Measurements from ENCODE around the gene RFX3. TPM values are rescaled to one million over a fixed set of nuclear protein-coding genes. Genes with fewer than 3 reads are reported as not detected.

Gene RFX3
- total RNA-seq, 1 donor: 1.4 TPM

GRCh38 chr9:3247211-3247610 lies 278.6 kb downstream of the RFX3 start:
- no peaks in the 10 kb centered on the region for H3K4me1 ChIP-seq (ENCODE audit: insufficient read depth, low read length)
- H2AFZ ChIP-seq (ENCODE audit: low read length): no peak overlapping the region
- H3K4me2 ChIP-seq (ENCODE audit: insufficient read depth, low read length): no peak overlapping the region
- no peaks in the 10 kb centered on the region for H3K27me3 ChIP-seq (ENCODE audit: insufficient read depth, low read length)
- DNase-seq (ENCODE audit: insufficient read length, low spot score, missing footprints): no peak
- no peak overlapping the region for H3K4me3 ChIP-seq (ENCODE audit: insufficient read depth, low read length)
- TF ChIP-seq CTCF (IDR thresholded peaks at IDR 0.05; ENCODE audit: extremely low read depth, low read depth, low read length): no peak
- H4K20me1 ChIP-seq (ENCODE audit: insufficient read depth, low read length): no peaks in the 10 kb centered on the region
- no peak overlapping the region for H3K27ac ChIP-seq (ENCODE audit: low read depth, low read length)
- H3K9me3 ChIP-seq (ENCODE audit: low read depth, low read length): no peaks in the 10 kb centered on the region
- H3K36me3 ChIP-seq (ENCODE audit: insufficient read depth, low read length): no peaks in the 10 kb centered on the region
- H3K79me2 ChIP-seq (ENCODE audit: insufficient read depth, low read length): no peaks in the 10 kb centered on the region

- Histone ChIP-seq H4K20me1 (ENCODE audit: insufficient read depth, low read length) (no peaks in the 10 kb centered on the region), H3K27me3 (ENCODE audit: insufficient read depth, low read length) (no peaks in the 10 kb centered on the region), H2AFZ (ENCODE audit: low read length) (no peak overlapping the region), H3K4me3 (ENCODE audit: insufficient read depth, low read length) (no peak overlapping the region), H3K9me3 (ENCODE audit: low read depth, low read length) (no peaks in the 10 kb centered on the region), H3K4me2 (ENCODE audit: insufficient read depth, low read length) (no peak overlapping the region), H3K27ac (ENCODE audit: low read depth, low read length) (no peak overlapping the region), H3K79me2 (ENCODE audit: insufficient read depth, low read length) (no peaks in the 10 kb centered on the region), H3K4me1 (ENCODE audit: insufficient read depth, low read length) (peaks cover under 1% of the 10 kb centered on the region), H3K36me3 (ENCODE audit: insufficient read depth, low read length) (no peaks in the 10 kb centered on the region)
- no peak for TF ChIP-seq CTCF (IDR thresholded peaks at IDR 0.05; ENCODE audit: extremely low read depth, low read depth, low read length)
- no peak for DNase-seq (ENCODE audit: insufficient read length, low spot score, missing footprints)
These were observed 279.6 kb downstream of the RFX3 start for GRCh38 chr9:3246241-3246640.

DNA sequence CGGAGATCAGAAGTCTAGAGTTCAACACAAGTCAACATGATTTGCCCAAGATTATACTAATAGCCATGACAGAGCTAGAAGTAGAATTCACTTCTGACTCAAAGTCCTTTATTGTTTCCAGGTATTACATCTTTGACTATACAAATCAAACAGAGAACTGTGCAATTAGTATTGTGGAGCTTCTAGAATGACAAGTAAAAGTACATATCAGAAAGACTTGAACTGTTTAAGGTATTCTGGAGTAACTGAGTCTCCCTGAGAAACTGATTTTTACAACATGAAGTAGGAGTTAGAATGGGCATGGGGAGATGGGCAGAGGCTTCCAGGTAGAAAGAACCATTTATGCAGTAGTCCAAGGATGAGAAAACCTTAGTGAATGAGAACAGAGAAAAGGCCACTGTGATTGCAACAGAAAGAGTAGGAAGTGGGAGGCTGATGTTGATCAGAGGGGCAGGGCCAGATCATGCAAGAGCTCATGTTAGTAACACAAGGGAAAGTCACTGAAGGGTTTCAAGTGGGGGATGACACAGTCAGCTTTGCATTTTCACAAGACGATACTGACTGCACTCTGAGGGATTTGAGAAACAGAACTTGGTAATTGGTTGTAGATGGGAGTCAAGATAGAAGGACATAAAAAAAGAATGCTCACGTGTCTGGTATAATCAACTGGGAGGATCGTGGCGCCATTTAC lies 280.7 kb downstream of the RFX3 start:
- H3K4me2 ChIP-seq (ENCODE audit: insufficient read depth, low read length): no peak overlapping the region
- no peaks in the 10 kb centered on the region for H3K9me3 ChIP-seq (ENCODE audit: low read depth, low read length)
- H3K27ac ChIP-seq (ENCODE audit: low read depth, low read length): no peak overlapping the region
- no peaks in the 10 kb centered on the region for H3K36me3 ChIP-seq (ENCODE audit: insufficient read depth, low read length)
- peaks cover 5% of the 10 kb centered on the region for H3K4me1 ChIP-seq (ENCODE audit: insufficient read depth, low read length)
- no peaks in the 10 kb centered on the region for H3K27me3 ChIP-seq (ENCODE audit: insufficient read depth, low read length)
- DNase-seq (ENCODE audit: insufficient read length, low spot score, missing footprints): no peak
- H2AFZ ChIP-seq (ENCODE audit: low read length): no peak overlapping the region
- H4K20me1 ChIP-seq (ENCODE audit: insufficient read depth, low read length): no peaks in the 10 kb centered on the region
- no peak for TF ChIP-seq CTCF (IDR thresholded peaks at IDR 0.05; ENCODE audit: extremely low read depth, low read depth, low read length)
- no peak overlapping the region for H3K4me3 ChIP-seq (ENCODE audit: insufficient read depth, low read length)
- no peaks in the 10 kb centered on the region for H3K79me2 ChIP-seq (ENCODE audit: insufficient read depth, low read length)

DNA sequence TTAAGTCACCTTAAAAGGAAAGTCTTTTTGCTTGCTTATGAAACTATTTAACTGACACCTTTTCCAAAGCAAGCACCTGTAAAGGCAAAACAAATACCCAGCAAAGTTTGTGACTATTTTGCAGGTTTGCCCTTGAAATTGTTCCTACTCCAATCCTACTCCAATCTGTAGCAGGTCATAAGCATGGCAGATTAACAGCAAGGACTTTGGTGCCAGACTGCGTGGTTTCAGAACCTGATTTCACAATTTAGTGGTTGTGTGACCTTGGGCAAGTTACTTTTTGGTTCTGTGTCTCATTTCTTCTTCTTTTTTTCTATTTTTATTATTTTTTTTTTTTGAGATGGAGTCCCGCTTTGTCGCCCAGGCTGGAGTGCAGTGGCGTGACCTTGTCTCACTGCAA lies 282.1 kb downstream of the RFX3 start:
- DNase-seq (ENCODE audit: insufficient read length, low spot score, missing footprints): no peak
- Histone ChIP-seq H3K4me3 (ENCODE audit: insufficient read depth, low read length) (no peak overlapping the region), H3K36me3 (ENCODE audit: insufficient read depth, low read length) (no peaks in the 10 kb centered on the region), H2AFZ (ENCODE audit: low read length) (no peak overlapping the region), H3K27me3 (ENCODE audit: insufficient read depth, low read length) (no peaks in the 10 kb centered on the region), H3K9me3 (ENCODE audit: low read depth, low read length) (no peaks in the 10 kb centered on the region), H3K27ac (ENCODE audit: low read depth, low read length) (no peak overlapping the region), H3K79me2 (ENCODE audit: insufficient read depth, low read length) (no peaks in the 10 kb centered on the region), H3K4me2 (ENCODE audit: insufficient read depth, low read length) (no peak overlapping the region), H3K4me1 (ENCODE audit: insufficient read depth, low read length) (peaks cover 5% of the 10 kb centered on the region), H4K20me1 (ENCODE audit: insufficient read depth, low read length) (no peaks in the 10 kb centered on the region)
- no peak for TF ChIP-seq CTCF (IDR thresholded peaks at IDR 0.05; ENCODE audit: extremely low read depth, low read depth, low read length)

All from osteoblast (primary cell).